HPDE6-E6E7 (cell line): ENCODE measurements around the gene DDI1.

Experiments used
- DNase-seq: peaks from one replicate; pipeline ENCODE4 v3.0.0; 2011; ENCODE audit warnings: missing footprints; ENCODE audit errors: extremely low spot score

Gene DDI1

DNA sequence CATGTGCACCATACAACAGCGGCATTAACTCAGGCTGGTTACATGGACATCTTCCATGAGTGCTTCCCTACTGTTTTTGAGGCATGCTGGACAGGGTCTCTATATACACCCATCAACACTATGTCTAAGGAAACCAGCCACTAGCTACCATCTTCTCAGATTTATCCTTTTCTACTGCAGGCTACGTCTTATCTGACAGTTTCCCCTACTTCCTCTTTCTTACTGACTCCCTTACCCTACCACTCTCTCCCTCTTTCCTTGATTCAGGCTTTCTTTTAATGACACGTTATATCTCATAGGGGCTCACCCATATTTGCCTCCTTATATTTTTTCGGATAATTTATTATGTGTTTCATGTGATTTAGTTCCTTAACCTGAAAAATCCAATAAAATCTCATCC, 41.8 kb downstream of the DDI1 start:
- DNase-seq, result no peak

DNA sequence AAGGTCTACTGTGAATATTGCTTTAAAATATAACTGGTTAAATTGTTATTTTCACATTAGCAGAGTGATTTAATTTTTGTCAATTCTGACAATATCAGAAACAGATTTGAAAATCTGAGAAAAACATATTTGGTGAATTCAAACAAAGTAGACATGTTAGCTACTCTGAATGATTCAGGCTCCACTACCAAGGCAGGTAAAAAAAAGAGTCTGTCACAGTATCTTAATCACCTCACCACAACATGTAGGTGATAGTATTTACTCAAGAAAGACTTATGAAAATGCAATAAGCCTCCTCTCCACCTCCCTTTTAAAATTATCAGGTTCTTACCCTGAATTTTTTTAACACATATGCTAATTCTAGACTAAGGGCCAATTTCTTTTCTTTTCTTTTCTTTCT, 42.6 kb downstream of the DDI1 start:
- DNase-seq, result no peak

DNA sequence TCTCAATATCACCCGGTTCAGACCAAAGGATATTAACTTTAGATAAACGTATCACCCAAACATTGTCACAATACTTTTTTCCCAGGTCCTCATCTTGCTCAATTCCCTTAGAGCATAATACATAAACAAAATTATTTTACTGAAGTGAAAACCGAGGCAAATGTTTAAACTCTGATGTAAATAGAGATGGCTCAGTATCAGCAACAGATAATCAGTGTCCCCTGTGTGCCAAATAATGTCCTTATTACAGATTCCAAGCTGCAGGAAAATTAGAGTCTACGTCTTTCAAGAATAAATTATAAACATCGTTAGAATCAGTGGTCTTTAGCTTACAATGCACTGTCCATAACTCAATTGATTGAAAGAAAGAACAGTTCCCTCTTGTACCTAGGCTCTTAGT, 50.2 kb downstream of the DDI1 start:
- DNase-seq, result no peak
